Inflammatory macrophage treated with lipopolysaccharide for 4 hours (primary cell): ENCODE data around the gene KRTAP5-1.

Experiments used
- DNase-seq: peaks from one replicate; pipeline ENCODE4 v3.0.0-alpha.2; 2020

The KRTAP5-1 gene

GRCh38 chr11:1570896-1571759 is 14.0 kb downstream of the KRTAP5-1 start:
- no peak for DNase-seq

- DNase-seq = no peak
Observed at GRCh38 chr11:1570531-1570895, 14.6 kb downstream of the KRTAP5-1 start.

- DNase-seq = no peak
Observed at GRCh38 chr11:1570001-1570453, 15.1 kb downstream of the KRTAP5-1 start.

GRCh38 chr11:1569251-1569780 is 15.8 kb downstream of the KRTAP5-1 start:
- DNase-seq = no peak

GRCh38 chr11:1568441-1568911 is 16.6 kb downstream of the KRTAP5-1 start:
- DNase-seq = no peak

GRCh38 chr11:1567721-1568100 is 17.4 kb downstream of the KRTAP5-1 start:
- DNase-seq = no peak

- no peak for DNase-seq
Observed at GRCh38 chr11:1567052-1567720, 17.9 kb downstream of the KRTAP5-1 start.

GRCh38 chr11:1566381-1567051 is 18.6 kb downstream of the KRTAP5-1 start:
- DNase-seq = no peak

GRCh38 chr11:1565904-1566247 is 19.2 kb downstream of the KRTAP5-1 start:
- DNase-seq = no peak

GRCh38 chr11:1565173-1565903 is 19.7 kb downstream of the KRTAP5-1 start:
- DNase-seq = no peak

GRCh38 chr11:1564535-1565172 is 20.4 kb downstream of the KRTAP5-1 start:
- peak; percentile 38 for DNase-seq

GRCh38 chr11:1563697-1564534 is 21.2 kb downstream of the KRTAP5-1 start:
- no peak for DNase-seq

- DNase-seq = no peak
Observed at GRCh38 chr11:1563149-1563638, 21.9 kb downstream of the KRTAP5-1 start.

GRCh38 chr11:1562469-1563148 is 22.5 kb downstream of the KRTAP5-1 start:
- DNase-seq = no peak

GRCh38 chr11:1561955-1562354 is 23.1 kb downstream of the KRTAP5-1 start:
- no peak for DNase-seq

- no peak for DNase-seq
Observed at GRCh38 chr11:1561266-1561665, 23.8 kb downstream of the KRTAP5-1 start.

GRCh38 chr11:1560649-1561251 is 24.3 kb downstream of the KRTAP5-1 start:
- DNase-seq = no peak

- DNase-seq = no peak
Observed at GRCh38 chr11:1560002-1560648, 25.0 kb downstream of the KRTAP5-1 start.
